PC-9 (cell line): ENCODE data around the gene LCA5L. TPM values are rescaled to one million over a fixed set of nuclear protein-coding genes. Genes with fewer than 3 reads are reported as not detected.

ENCODE experiments used
- BruUV-seq: library from RNA; stranded (reverse); fragments of 400-500 nt; replicated peaks from 2 replicates; lab custom pipeline; 2021; lab: Mats Ljungman, UMichigan
- CTCF ChIA-PET: fragments of 300-600 bp; sonication (Branson Sonifier 250); formaldehyde crosslinking; loops from one replicate; lab custom pipeline; 2022; ENCODE audit warnings: antibody characterized with exemption; lab: Charles Lee
- POLR2A ChIA-PET: fragments of 300-600 bp; sonication (Branson Sonifier 250); formaldehyde crosslinking; loops from one replicate; lab custom pipeline; 2022; ENCODE audit warnings: antibody characterized with exemption; ENCODE audit not compliant: unreplicated experiment; lab: Charles Lee
- DNase-seq, 2 experiments: peaks; one replicate each; pipeline versions ENCODE4 v3.0.0 to v3.0.0-alpha.2; 2015 to 2022; ENCODE audit warnings: mixed read lengths in 1 of 2
- H2AFZ ChIP-seq: fragments of 200-600 bp; sonication (generic); 2 replicates; pipeline ENCODE4 v1.8.1; 2017; ENCODE audit warnings: antibody characterized with exemption
- H3F3A ChIP-seq: fragments of 200-600 bp; sonication (generic); 2 replicates; pipeline ENCODE4 v1.8.1; 2017; ENCODE audit warnings: antibody characterized with exemption, mild to moderate bottlenecking, low read depth; ENCODE audit not compliant: insufficient read depth
- H3K27ac ChIP-seq: fragments of 200-600 bp; sonication (generic); 2 replicates; pipeline ENCODE4 v1.6.1; 2016; ENCODE audit warnings: mixed run types
- H3K27me3 ChIP-seq: fragments of 200-600 bp; sonication (generic); 2 replicates; pipeline ENCODE4 v1.6.1; 2016; ENCODE audit warnings: low read depth, mixed run types; ENCODE audit not compliant: insufficient read depth
- H3K36me3 ChIP-seq: fragments of 200-600 bp; sonication (generic); 2 replicates; pipeline ENCODE4 v1.6.1; 2016; ENCODE audit warnings: low read depth, mixed run types
- H3K4me1 ChIP-seq: fragments of 200-600 bp; sonication (generic); replicated peaks from 2 replicates; pipeline ENCODE4 v1.6.1; 2016; ENCODE audit warnings: mixed run types; ENCODE audit not compliant: insufficient read depth
- H3K4me2 ChIP-seq: fragments of 200-600 bp; sonication (generic); 2 replicates; pipeline ENCODE4 v1.6.1; 2017; ENCODE audit warnings: mixed run types
- H3K4me3 ChIP-seq: fragments of 200-600 bp; sonication (generic); 2 replicates; pipeline ENCODE4 v1.6.1; 2016; ENCODE audit warnings: mixed run types
- H3K79me2 ChIP-seq: fragments of 200-600 bp; sonication (generic); 2 replicates; pipeline ENCODE4 v1.6.1; 2017; ENCODE audit warnings: low read depth, mixed run types
- H3K9me2 ChIP-seq: fragments of 200-600 bp; sonication (generic); 2 replicates; pipeline ENCODE4 v1.8.1; 2017; ENCODE audit warnings: mild to moderate bottlenecking; ENCODE audit not compliant: insufficient read depth
- H3K9me3 ChIP-seq: fragments of 200-600 bp; sonication (generic); 2 replicates; pipeline ENCODE4 v1.8.1; 2016; ENCODE audit warnings: low read depth; ENCODE audit not compliant: insufficient read depth
- H4K20me1 ChIP-seq: fragments of 200-600 bp; sonication (generic); 2 replicates; pipeline ENCODE4 v1.8.1; 2017; ENCODE audit not compliant: insufficient read depth
- CTCF ChIP-seq: fragments of 200-600 bp; sonication (generic); conservative IDR thresholded peaks from 2 replicates; pipeline ENCODE4 v1.6.1; 2017; ENCODE audit warnings: mixed run types, antibody characterized with exemption, mild to moderate bottlenecking, moderate library complexity
- EZH2 ChIP-seq: fragments of 200-600 bp; sonication (generic); IDR thresholded peaks from 2 replicates; pipeline ENCODE4 v1.8.0; 2017; ENCODE audit warnings: antibody characterized with exemption, low read depth
- intact Hi-C: fragments of 100-400 bp; cut with micrococcal nuclease; formaldehyde crosslinking; loops from one replicate; pipeline ENCODE4 v1.10.0; 2022; ENCODE audit not compliant: unreplicated experiment
- total RNA-seq: library from RNA; stranded (reverse); gene quantifications from 2 replicates; pipeline ENCODE4 v1.2.3, GENCODE V29; 2021

The LCA5L gene
- total RNA-seq, 1 experiment from 2014 or later, result 2.4 TPM

DNA sequence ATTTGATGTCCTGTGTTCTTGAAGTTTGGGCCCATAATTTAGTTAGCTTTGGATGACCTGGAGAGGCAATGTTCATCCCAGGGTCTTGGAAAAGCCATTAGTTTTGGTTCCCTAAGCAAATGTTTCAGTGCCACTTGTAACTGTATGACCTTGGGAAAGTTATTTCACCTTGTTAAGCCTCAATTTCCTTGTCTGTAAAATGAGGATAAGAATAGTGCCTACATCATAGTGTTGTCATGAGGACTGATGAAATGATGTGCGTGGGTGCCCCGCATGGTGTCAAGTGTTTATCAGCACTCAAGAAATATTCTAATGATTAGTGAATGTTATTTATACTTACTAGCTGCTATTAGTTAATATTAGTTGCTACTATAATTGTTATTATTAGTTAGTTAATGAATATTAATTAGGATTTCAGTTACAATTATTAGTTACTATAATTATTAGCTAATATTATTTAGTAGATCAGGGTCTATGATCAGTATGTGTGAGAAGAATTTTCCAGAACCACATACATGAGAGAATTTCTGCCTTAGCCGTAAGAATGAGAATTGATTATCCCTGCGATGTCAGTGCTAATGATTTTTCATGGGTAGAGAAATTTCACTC lies 8.1 kb upstream of the LCA5L start:
- Histone ChIP-seq H3K79me2 (no peaks in the 10 kb centered on the region), H3K9me3 (no peaks in the 10 kb centered on the region), H3K27ac (no peak overlapping the region), H3K36me3 (no peaks in the 10 kb centered on the region), H2AFZ (no peak overlapping the region), H3K9me2 (no peaks in the 10 kb centered on the region), H3K4me1 (no peaks in the 10 kb centered on the region), H3K4me2 (no peak overlapping the region), H3F3A (no peaks in the 10 kb centered on the region), H3K27me3 (no peaks in the 10 kb centered on the region), H4K20me1 (no peaks in the 10 kb centered on the region), H3K4me3 (no peak overlapping the region)
- intact Hi-C loops, result no loop called here
- no peak for DNase-seq
- POLR2A ChIA-PET, result no interaction called here
- TF ChIP-seq CTCF (no peak), EZH2 (no peak)
- BruUV-seq, result no TSS peak
- CTCF ChIA-PET, result no interaction called here

DNA sequence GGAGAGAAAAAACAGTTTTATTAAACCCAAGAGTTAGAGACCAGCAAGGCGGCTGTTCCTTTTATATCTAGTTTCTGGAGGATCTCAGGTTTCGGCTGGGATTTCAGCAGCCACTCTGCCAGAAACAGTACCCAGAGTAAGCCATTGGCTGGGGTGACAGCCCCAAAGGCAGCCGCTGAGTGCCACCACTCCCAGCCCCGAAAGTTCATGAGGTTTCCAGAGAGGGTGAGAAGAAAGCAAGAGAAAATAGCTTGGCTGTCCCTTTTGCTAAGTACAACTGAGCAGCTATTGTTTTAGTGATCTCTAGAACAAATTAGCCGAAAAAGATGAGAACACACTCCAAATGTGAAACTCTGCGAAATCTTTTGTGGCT lies 7.4 kb upstream of the LCA5L start:
- H3K9me2 ChIP-seq, result no peaks in the 10 kb centered on the region
- DNase-seq, result no peak
- no peak overlapping the region for H3K4me2 ChIP-seq
- no peak overlapping the region for H3K27ac ChIP-seq
- no peaks in the 10 kb centered on the region for H3K4me1 ChIP-seq
- intact Hi-C loops, result no loop called here
- H3K36me3 ChIP-seq, result no peaks in the 10 kb centered on the region
- no peaks in the 10 kb centered on the region for H3F3A ChIP-seq
- H3K4me3 ChIP-seq, result no peak overlapping the region
- no peaks in the 10 kb centered on the region for H3K27me3 ChIP-seq
- CTCF ChIA-PET, result no interaction called here
- H3K79me2 ChIP-seq, result no peaks in the 10 kb centered on the region
- no peak overlapping the region for H2AFZ ChIP-seq
- TSS peak; percentile 26 for BruUV-seq
- TF ChIP-seq CTCF (no peak), EZH2 (no peak)
- POLR2A ChIA-PET, result no interaction called here
- no peaks in the 10 kb centered on the region for H3K9me3 ChIP-seq
- no peaks in the 10 kb centered on the region for H4K20me1 ChIP-seq

DNA sequence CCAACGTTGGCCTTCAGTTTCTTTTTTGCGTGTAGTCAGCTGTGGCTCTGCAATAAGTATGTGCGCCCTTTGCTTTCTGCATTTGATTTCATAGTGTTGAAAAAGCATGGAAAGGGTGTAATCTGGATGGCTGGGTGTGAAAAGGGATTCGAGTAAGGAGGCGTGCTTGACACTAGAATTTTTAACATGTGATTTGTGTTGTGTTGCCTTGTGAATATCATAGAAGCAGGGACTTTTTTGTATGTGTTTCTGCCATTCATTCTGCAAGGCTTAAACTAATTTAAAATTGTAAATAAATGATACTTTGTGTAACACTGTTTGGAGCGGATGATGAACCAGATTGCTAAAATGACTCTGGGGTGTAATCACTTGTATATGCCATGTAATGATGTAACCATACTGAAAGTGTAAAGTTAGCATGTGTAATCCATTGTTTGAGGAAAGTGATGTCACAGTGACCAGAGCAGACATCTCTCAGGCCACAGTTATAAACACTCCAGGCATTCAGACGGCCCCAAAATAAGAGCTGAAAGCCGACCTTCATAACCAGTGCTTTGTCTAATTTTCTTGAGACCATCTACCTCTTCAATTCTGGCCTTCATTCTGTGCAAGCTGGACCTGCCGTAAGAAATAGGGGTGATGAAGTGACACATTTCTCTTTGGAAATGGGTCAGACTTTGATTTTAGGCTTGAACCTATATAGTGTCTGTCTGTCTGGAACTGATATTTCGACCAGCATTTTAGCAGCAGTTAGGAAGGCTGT lies 6.8 kb upstream of the LCA5L start:
- no peaks in the 10 kb centered on the region for H3K9me3 ChIP-seq
- no peaks in the 10 kb centered on the region for H3F3A ChIP-seq
- no peak overlapping the region for H3K27ac ChIP-seq
- CTCF ChIA-PET, result no interaction called here
- no peak overlapping the region for H2AFZ ChIP-seq
- no peaks in the 10 kb centered on the region for H4K20me1 ChIP-seq
- intact Hi-C loops, result no loop called here
- no peaks in the 10 kb centered on the region for H3K79me2 ChIP-seq
- H3K4me3 ChIP-seq, result no peak overlapping the region
- H3K4me1 ChIP-seq, result no peaks in the 10 kb centered on the region
- no peak overlapping the region for H3K4me2 ChIP-seq
- DNase-seq, result no peak
- H3K36me3 ChIP-seq, result no peaks in the 10 kb centered on the region
- H3K27me3 ChIP-seq, result no peaks in the 10 kb centered on the region
- POLR2A ChIA-PET, result no interaction called here
- no TSS peak for BruUV-seq
- H3K9me2 ChIP-seq, result no peaks in the 10 kb centered on the region
- TF ChIP-seq EZH2 (no peak), CTCF (no peak)
